PC-9 (cell line): Measurements from ENCODE around the gene CREB3L1. TPM values are rescaled to one million over a fixed set of nuclear protein-coding genes. Genes with fewer than 3 reads are reported as not detected.

Source experiments
- BruUV-seq: library from RNA; stranded (reverse); fragments of 400-500 nt; replicated peaks from 2 replicates; lab custom pipeline; 2021; lab: Mats Ljungman, UMichigan
- CTCF ChIA-PET: fragments of 300-600 bp; sonication (Branson Sonifier 250); formaldehyde crosslinking; loops from one replicate; lab custom pipeline; 2022; ENCODE audit warnings: antibody characterized with exemption; lab: Charles Lee
- POLR2A ChIA-PET: fragments of 300-600 bp; sonication (Branson Sonifier 250); formaldehyde crosslinking; loops from one replicate; lab custom pipeline; 2022; ENCODE audit warnings: antibody characterized with exemption; ENCODE audit not compliant: unreplicated experiment; lab: Charles Lee
- DNase-seq, 2 experiments: peaks; one replicate each; pipeline versions ENCODE4 v3.0.0 to v3.0.0-alpha.2; 2015 to 2022; ENCODE audit warnings: mixed read lengths in 1 of 2
- H2AFZ ChIP-seq: fragments of 200-600 bp; sonication (generic); 2 replicates; pipeline ENCODE4 v1.8.1; 2017; ENCODE audit warnings: antibody characterized with exemption
- H3F3A ChIP-seq: fragments of 200-600 bp; sonication (generic); 2 replicates; pipeline ENCODE4 v1.8.1; 2017; ENCODE audit warnings: antibody characterized with exemption, mild to moderate bottlenecking, low read depth; ENCODE audit not compliant: insufficient read depth
- H3K27ac ChIP-seq: fragments of 200-600 bp; sonication (generic); 2 replicates; pipeline ENCODE4 v1.6.1; 2016; ENCODE audit warnings: mixed run types
- H3K27me3 ChIP-seq: fragments of 200-600 bp; sonication (generic); 2 replicates; pipeline ENCODE4 v1.6.1; 2016; ENCODE audit warnings: low read depth, mixed run types; ENCODE audit not compliant: insufficient read depth
- H3K36me3 ChIP-seq: fragments of 200-600 bp; sonication (generic); 2 replicates; pipeline ENCODE4 v1.6.1; 2016; ENCODE audit warnings: low read depth, mixed run types
- H3K4me1 ChIP-seq: fragments of 200-600 bp; sonication (generic); replicated peaks from 2 replicates; pipeline ENCODE4 v1.6.1; 2016; ENCODE audit warnings: mixed run types; ENCODE audit not compliant: insufficient read depth
- H3K4me2 ChIP-seq: fragments of 200-600 bp; sonication (generic); 2 replicates; pipeline ENCODE4 v1.6.1; 2017; ENCODE audit warnings: mixed run types
- H3K4me3 ChIP-seq: fragments of 200-600 bp; sonication (generic); 2 replicates; pipeline ENCODE4 v1.6.1; 2016; ENCODE audit warnings: mixed run types
- H3K79me2 ChIP-seq: fragments of 200-600 bp; sonication (generic); 2 replicates; pipeline ENCODE4 v1.6.1; 2017; ENCODE audit warnings: low read depth, mixed run types
- H3K9me2 ChIP-seq: fragments of 200-600 bp; sonication (generic); 2 replicates; pipeline ENCODE4 v1.8.1; 2017; ENCODE audit warnings: mild to moderate bottlenecking; ENCODE audit not compliant: insufficient read depth
- H3K9me3 ChIP-seq: fragments of 200-600 bp; sonication (generic); 2 replicates; pipeline ENCODE4 v1.8.1; 2016; ENCODE audit warnings: low read depth; ENCODE audit not compliant: insufficient read depth
- H4K20me1 ChIP-seq: fragments of 200-600 bp; sonication (generic); 2 replicates; pipeline ENCODE4 v1.8.1; 2017; ENCODE audit not compliant: insufficient read depth
- CTCF ChIP-seq: fragments of 200-600 bp; sonication (generic); conservative IDR thresholded peaks from 2 replicates; pipeline ENCODE4 v1.6.1; 2017; ENCODE audit warnings: mixed run types, antibody characterized with exemption, mild to moderate bottlenecking, moderate library complexity
- EZH2 ChIP-seq: fragments of 200-600 bp; sonication (generic); IDR thresholded peaks from 2 replicates; pipeline ENCODE4 v1.8.0; 2017; ENCODE audit warnings: antibody characterized with exemption, low read depth
- intact Hi-C: fragments of 100-400 bp; cut with micrococcal nuclease; formaldehyde crosslinking; loops from one replicate; pipeline ENCODE4 v1.10.0; 2022; ENCODE audit not compliant: unreplicated experiment
- total RNA-seq: library from RNA; stranded (reverse); gene quantifications from 2 replicates; pipeline ENCODE4 v1.2.3, GENCODE V29; 2021

CREB3L1 gene
- total RNA-seq, 1 experiment from 2014 or later = 3.1 TPM

GRCh38 chr11:46361283-46362155 is 84.1 kb downstream of the CREB3L1 start:
- Histone ChIP-seq H3K27ac (no peak overlapping the region), H3K9me2 (no peaks in the 10 kb centered on the region), H4K20me1 (peaks cover 11% of the 10 kb centered on the region; the same call in 1 of the 2 replicates), H3K36me3 (no peaks in the 10 kb centered on the region), H3K4me3 (no peak overlapping the region), H3K4me1 (peaks cover 22% of the 10 kb centered on the region), H3F3A (peaks cover 12% of the 10 kb centered on the region; the same call in 1 of the 2 replicates), H3K9me3 (no peaks in the 10 kb centered on the region), H3K4me2 (no peak overlapping the region), H2AFZ (no peak overlapping the region), H3K79me2 (peaks cover 22% of the 10 kb centered on the region), H3K27me3 (no peaks in the 10 kb centered on the region)
- ChIA-PET POLR2A (no interaction called here), CTCF (interaction anchor here (0.7 kb wide), 1 partner anchor 47 kb away, joined by 3 read pairs; no protein-coding TSS in a partner anchor)
- intact Hi-C loops = loop anchor here (2.0 to 5.0 kb wide), 2 partner anchors 119 to 256 kb away; partner anchors contain the start of genes ATG13 and HARBI1
- no peak for DNase-seq
- no peak for TF ChIP-seq CTCF
- TF ChIP-seq EZH2 = no peak
- no TSS peak for BruUV-seq

GRCh38 chr11:46362156-46363030 is 84.9 kb downstream of the CREB3L1 start:
- intact Hi-C loops = loop anchor here (2.0 to 5.0 kb wide), 2 partner anchors 120 to 255 kb away; partner anchors contain the start of genes ATG13 and HARBI1
- H3K79me2 ChIP-seq = peaks cover 13% of the 10 kb centered on the region

More at GRCh38 chr11:46362156-46363030, 84.9 kb downstream of the CREB3L1 start:
- Histone ChIP-seq H3K4me1 (peaks cover 22% of the 10 kb centered on the region), H3K27me3 (no peaks in the 10 kb centered on the region), H3K4me2 (peak overlapping the region; percentile 90), H3K27ac (peak overlapping the region; percentile 47), H3F3A (peaks cover 12% of the 10 kb centered on the region; the same call in 1 of the 2 replicates), H3K9me2 (no peaks in the 10 kb centered on the region), H3K4me3 (no peak overlapping the region), H3K36me3 (no peaks in the 10 kb centered on the region), H2AFZ (no peak overlapping the region), H4K20me1 (peaks cover 11% of the 10 kb centered on the region; the same call in 1 of the 2 replicates), H3K9me3 (no peaks in the 10 kb centered on the region)
- TF ChIP-seq CTCF (no peak), EZH2 (no peak)
- POLR2A ChIA-PET = no interaction called here
- no peak for DNase-seq
- BruUV-seq = no TSS peak
- CTCF ChIA-PET = no interaction called here
